ENCODE measurements around the gene HSBP1L1. TPM values are rescaled to one million over a fixed set of nuclear protein-coding genes. Genes with fewer than 3 reads are reported as not detected.

Gene HSBP1L1
- total RNA-seq, 4 donors from 2014 or later = 34.7 to 77.3 (median 62.2) TPM

GRCh38 chr18:79940814-79941472, 23.5 kb upstream of the HSBP1L1 start:
- peak in 1 of 2 donors; percentile 79 for DNase-seq (ENCODE audit: low spot score in 2 of 2)
- TF ChIP-seq, protein P1, sequence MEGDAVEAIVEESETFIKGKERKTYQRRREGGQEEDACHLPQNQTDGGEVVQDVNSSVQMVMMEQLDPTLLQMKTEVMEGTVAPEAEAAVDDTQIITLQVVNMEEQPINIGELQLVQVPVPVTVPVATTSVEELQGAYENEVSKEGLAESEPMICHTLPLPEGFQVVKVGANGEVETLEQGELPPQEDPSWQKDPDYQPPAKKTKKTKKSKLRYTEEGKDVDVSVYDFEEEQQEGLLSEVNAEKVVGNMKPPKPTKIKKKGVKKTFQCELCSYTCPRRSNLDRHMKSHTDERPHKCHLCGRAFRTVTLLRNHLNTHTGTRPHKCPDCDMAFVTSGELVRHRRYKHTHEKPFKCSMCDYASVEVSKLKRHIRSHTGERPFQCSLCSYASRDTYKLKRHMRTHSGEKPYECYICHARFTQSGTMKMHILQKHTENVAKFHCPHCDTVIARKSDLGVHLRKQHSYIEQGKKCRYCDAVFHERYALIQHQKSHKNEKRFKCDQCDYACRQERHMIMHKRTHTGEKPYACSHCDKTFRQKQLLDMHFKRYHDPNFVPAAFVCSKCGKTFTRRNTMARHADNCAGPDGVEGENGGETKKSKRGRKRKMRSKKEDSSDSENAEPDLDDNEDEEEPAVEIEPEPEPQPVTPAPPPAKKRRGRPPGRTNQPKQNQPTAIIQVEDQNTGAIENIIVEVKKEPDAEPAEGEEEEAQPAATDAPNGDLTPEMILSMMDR (IDR thresholded peaks at IDR 0.05) = no peak
- TF ChIP-seq POLR2A (IDR thresholded peaks at IDR 0.05) = no peak
- no peak overlapping the region for H3K4me3 ChIP-seq (ENCODE audit: low read depth, poor library complexity, severe bottlenecking)
- intact Hi-C loops (cut with DNase I; ENCODE audit: low total_unique reads) = no loop called here
- WGBS, 2 donors = 80 to 87% methylated on average over 15 to 17 of the region's 17 CpGs

DNA sequence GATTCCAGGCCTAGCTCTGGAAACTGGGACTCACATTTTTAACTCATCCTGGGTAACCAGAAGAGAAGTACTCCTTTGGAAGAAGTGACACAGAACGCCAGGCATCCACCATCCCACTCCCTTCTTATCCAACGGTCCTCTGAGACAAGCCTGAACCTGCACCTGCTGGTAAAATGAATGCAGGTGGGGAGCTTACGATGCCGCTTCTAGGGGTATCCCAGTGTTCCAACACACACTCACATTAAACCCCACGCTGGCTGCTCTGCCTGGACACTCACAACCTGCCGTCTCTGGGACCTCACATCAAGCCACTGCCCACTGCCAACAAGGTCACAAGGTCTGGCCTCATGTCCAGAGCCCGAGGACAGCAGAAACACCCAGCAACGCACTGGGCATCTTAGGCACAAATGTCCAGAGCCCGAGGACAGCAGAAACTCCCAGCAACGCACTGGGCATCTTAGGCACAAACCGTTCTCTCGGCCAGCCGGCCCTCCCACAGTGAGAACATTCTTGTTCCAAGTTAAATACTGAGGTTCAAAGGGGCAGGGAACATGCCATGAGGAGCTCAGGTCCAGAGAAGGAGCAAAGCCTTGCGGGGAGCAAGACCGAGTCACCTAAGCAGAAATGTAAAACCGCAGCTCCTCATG, 22.8 kb upstream of the HSBP1L1 start:
- intact Hi-C loops (cut with DNase I; ENCODE audit: low total_unique reads) = no loop called here
- H3K4me3 ChIP-seq (ENCODE audit: low read depth, poor library complexity, severe bottlenecking) = no peak overlapping the region
- WGBS, 2 donors = 77 to 82% methylated on average over 16 of the region's 16 CpGs
- DNase-seq (ENCODE audit: low spot score in 2 of 2) = peak in 1 of 2 donors; percentile 78
- TF ChIP-seq POLR2A (IDR thresholded peaks at IDR 0.05) = no peak
- TF ChIP-seq, protein P1 (IDR thresholded peaks at IDR 0.05) = no peak

DNA sequence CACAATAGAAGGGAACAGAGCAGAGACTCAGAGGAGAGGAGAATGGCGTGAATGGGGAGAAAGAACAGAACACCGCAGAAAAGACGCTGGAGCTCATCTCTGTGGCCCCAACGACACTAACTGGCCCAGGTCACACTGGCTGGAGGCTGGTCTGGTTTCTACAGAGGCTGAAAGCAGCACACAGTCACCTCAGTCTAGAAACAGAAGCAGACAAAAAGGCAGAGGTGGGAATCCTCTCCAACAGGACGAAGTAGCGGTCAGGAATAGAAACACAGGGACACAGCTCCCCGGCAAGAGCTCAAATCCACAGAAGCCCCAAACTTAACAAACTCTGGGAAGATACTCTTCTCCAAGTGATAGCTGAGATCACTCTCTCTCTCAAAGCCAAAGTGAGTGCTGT, 22.2 kb upstream of the HSBP1L1 start:
- no peak for TF ChIP-seq POLR2A (IDR thresholded peaks at IDR 0.05)
- TF ChIP-seq, protein P1 (IDR thresholded peaks at IDR 0.05) = no peak
- peak in 1 of 2 donors; percentile 54 for DNase-seq (ENCODE audit: low spot score in 2 of 2)
- intact Hi-C loops (cut with DNase I; ENCODE audit: low total_unique reads) = no loop called here
- no peak overlapping the region for H3K4me3 ChIP-seq (ENCODE audit: low read depth, poor library complexity, severe bottlenecking)
- 83 to 85% methylated on average over 7 of the region's 7 CpGs for WGBS, 2 donors

GRCh38 chr18:79942786-79943607, 21.4 kb upstream of the HSBP1L1 start:
- TF ChIP-seq POLR2A (IDR thresholded peaks at IDR 0.05) = no peak
- TF ChIP-seq, protein P1 (IDR thresholded peaks at IDR 0.05) = no peak
- H3K4me3 ChIP-seq (ENCODE audit: low read depth, poor library complexity, severe bottlenecking) = no peak overlapping the region
- 80 to 84% methylated on average over 31 of the region's 31 CpGs for WGBS, 2 donors
- DNase-seq (ENCODE audit: low spot score in 2 of 2) = peak in 1 of 2 donors; percentile 74
- intact Hi-C loops (cut with DNase I; ENCODE audit: low total_unique reads) = no loop called here

- WGBS, 2 donors = 90 to 94% methylated on average over 20 of the region's 20 CpGs
- no peak for TF ChIP-seq POLR2A (IDR thresholded peaks at IDR 0.05)
- TF ChIP-seq, protein P1 (IDR thresholded peaks at IDR 0.05) = no peak
- intact Hi-C loops (cut with DNase I; ENCODE audit: low total_unique reads) = no loop called here
- peak in 1 of 2 donors; percentile 81 for DNase-seq (ENCODE audit: low spot score in 2 of 2)
- H3K4me3 ChIP-seq (ENCODE audit: low read depth, poor library complexity, severe bottlenecking) = no peak overlapping the region
Observed at GRCh38 chr18:79943608-79944125, 20.8 kb upstream of the HSBP1L1 start.
